T-cell (primary cell): ENCODE results near the gene TBC1D16. TPM values are rescaled to one million over a fixed set of nuclear protein-coding genes. Genes with fewer than 3 reads are reported as not detected.

ENCODE experiments used
- ATAC-seq, 4 experiments: fragments of 200-7000 bp in 3 of 4; fragments of 150-1000 bp in 1 of 4; cut with Tn5 transposase; replicated peaks in 1 of 4; 1 replicate in 3 of 4; 2 replicates in 1 of 4; pipeline ENCODE4 v1.10.0; 2021; ENCODE audit warnings: moderate library complexity in 3 of 4, mild to moderate bottlenecking in 2 of 4, moderate number of reproducible peaks in 1 of 4
- CTCF ChIA-PET, 2 donors: fragments of 300-600 bp; sonication (Branson Sonifier 250); formaldehyde crosslinking; loops; one replicate each; lab custom pipeline; 2022; ENCODE audit warnings: antibody characterized with exemption in 2 of 2; lab: Charles Lee
- POLR2A ChIA-PET, 2 donors: fragments of 300-600 bp; sonication (Branson Sonifier 250); formaldehyde crosslinking; loops; one replicate each; lab custom pipeline; 2022; ENCODE audit warnings: antibody characterized with exemption in 2 of 2; lab: Charles Lee
- DNase-seq, 35 experiments: peaks; one replicate each; pipeline versions ENCODE4 v3.0.0 to v3.0.0-alpha.2; 2013 to 2023
- H3K27ac ChIP-seq: one replicate; pipeline ENCODE4 v1.5.1; 2013; ENCODE audit warnings: low read length
- H3K27me3 ChIP-seq, 2 experiments: replicated peaks in 1 of 2; 1 replicate in 1 of 2; 2 replicates in 1 of 2; pipeline versions ENCODE4 v1.6.1 to v1.7.0; 2013; ENCODE audit warnings: low read length in 1 of 2, mixed read lengths in 1 of 2; ENCODE audit not compliant: control insufficient read depth in 2 of 2, insufficient read depth in 2 of 2; ENCODE audit errors: extremely low read depth in 1 of 2
- H3K36me3 ChIP-seq, 2 donors: 1 replicate in 1 of 2; 2 replicates in 1 of 2; pipeline versions ENCODE4 v1.6.1 to v1.7.0; 2013; ENCODE audit warnings: low read length in 1 of 2; ENCODE audit not compliant: control insufficient read depth in 2 of 2, insufficient read depth in 1 of 2; ENCODE audit errors: extremely low read depth in 1 of 2
- H3K4me1 ChIP-seq, 2 experiments: 1 replicate in 1 of 2; 2 replicates in 1 of 2; pipeline versions ENCODE4 v1.6.1 to v1.7.0; 2013; ENCODE audit warnings: low read length in 2 of 2, mixed read lengths in 1 of 2; ENCODE audit not compliant: insufficient read depth in 2 of 2, control insufficient read depth in 1 of 2; ENCODE audit errors: extremely low read depth in 1 of 2
- H3K4me3 ChIP-seq, 2 donors: 1 replicate in 1 of 2; 2 replicates in 1 of 2; pipeline versions ENCODE4 v1.5.1 to v1.7.0; 2013; ENCODE audit warnings: mild to moderate bottlenecking in 2 of 2, low read length in 1 of 2, moderate library complexity in 1 of 2; ENCODE audit not compliant: control insufficient read depth in 1 of 2; ENCODE audit errors: extremely low read depth in 1 of 2
- H3K9me3 ChIP-seq: 2 replicates; pipeline ENCODE4 v1.7.0; 2013
- H3K27ac Mint-ChIP-seq, 2 donors: one replicate each; pipeline ENCODE4 v1.8.0; 2020 to 2021; ENCODE audit warnings: mild to moderate bottlenecking in 2 of 2, mixed read lengths in 2 of 2
- H3K27me3 Mint-ChIP-seq, 2 donors: one replicate each; pipeline ENCODE4 v1.8.0; 2021 to 2022; ENCODE audit warnings: mixed read lengths in 2 of 2
- H3K36me3 Mint-ChIP-seq: one replicate; pipeline ENCODE4 v1.8.0; 2021; ENCODE audit warnings: mixed read lengths
- H3K4me1 Mint-ChIP-seq, 3 donors: one replicate each; pipeline ENCODE4 v1.8.0; 2020 to 2022; ENCODE audit warnings: mixed read lengths in 3 of 3, mild to moderate bottlenecking in 1 of 3
- H3K4me3 Mint-ChIP-seq, 3 donors: one replicate each; pipeline ENCODE4 v1.8.0; 2020 to 2022; ENCODE audit warnings: mild to moderate bottlenecking in 3 of 3, mixed read lengths in 3 of 3, moderate library complexity in 3 of 3
- H3K9me3 Mint-ChIP-seq, 3 donors: one replicate each; pipeline ENCODE4 v1.8.0; 2020 to 2022; ENCODE audit warnings: mixed read lengths in 3 of 3
- WGBS: methylation state at CpG from one replicate; pipeline ENCODE4 v1.1.5; 2013; ENCODE audit warnings: missing lambda C conversion rate; ENCODE audit not compliant: insufficient coverage; 5-methylcytosine and 5-hydroxymethylcytosine counted together
- total RNA-seq, 35 experiments: library from RNA in 6 of 35; stranded (reverse) in 6 of 35; fragments of 120-200 nt in 1 of 35; gene quantifications; one replicate each; pipeline versions ENCODE4 v1.2.1 to v1.2.4 and lab custom pipeline; 2013 to 2026

Gene TBC1D16
- total RNA-seq, 5 donors from 2014 or later (not counting 1 experiment from before 2014, with no cell fraction given): 1.9 to 6.1 (median 3.4) TPM

DNA sequence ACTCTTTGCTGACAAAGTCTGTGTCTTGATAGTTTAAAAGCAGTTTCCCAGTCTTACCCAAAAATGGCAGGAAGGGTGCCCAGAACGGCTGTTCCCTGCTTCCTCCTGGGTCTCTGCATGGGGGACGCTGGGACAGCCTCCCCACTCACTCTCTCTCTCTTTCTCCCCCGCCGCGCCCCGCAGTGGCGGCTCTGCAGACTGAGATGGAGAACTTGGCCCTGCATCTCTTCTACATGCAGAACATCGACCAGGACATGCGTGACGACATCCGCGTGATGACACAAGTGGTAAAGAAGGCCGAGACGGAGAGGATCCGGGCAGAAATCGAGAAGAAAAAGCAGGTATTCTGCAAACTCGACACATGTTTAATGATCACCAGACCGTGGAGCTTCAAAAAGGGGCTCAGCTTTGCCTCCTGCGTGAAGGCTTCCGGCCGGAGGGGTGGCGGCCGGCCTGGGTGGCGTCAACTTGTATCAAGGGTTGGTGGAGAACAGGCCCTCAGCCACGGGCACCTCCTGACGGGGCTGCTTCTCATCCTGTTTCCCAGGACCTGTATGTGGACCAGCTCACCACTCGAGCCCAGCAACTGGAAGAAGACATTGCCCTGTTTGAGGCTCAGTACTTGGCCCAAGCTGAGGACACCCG lies 22.8 kb upstream of the TBC1D16 start:
- Mint-ChIP-seq H3K4me3 (no peak overlapping the region), H3K4me1 (no peaks in the 10 kb centered on the region), H3K9me3 (no peaks in the 10 kb centered on the region), H3K27ac (no peak overlapping the region), H3K27me3 (no peaks in the 10 kb centered on the region), H3K36me3 (no peaks in the 10 kb centered on the region)
- no peak for DNase-seq
- whole genome bisulfite sequencing: 89% methylated on average over 28 of the region's 28 CpGs
- ChIA-PET CTCF (no interaction called here), POLR2A (no interaction called here)
- peaks cover 0 to 16% of the 10 kb centered on the region in 2 experiments for H3K27me3 ChIP-seq
- no peaks in the 10 kb centered on the region for H3K9me3 ChIP-seq
- no peak overlapping the region for H3K4me3 ChIP-seq
- no peaks in the 10 kb centered on the region for H3K36me3 ChIP-seq
- no peak overlapping the region for H3K27ac ChIP-seq
- no peak for ATAC-seq
- no peaks in the 10 kb centered on the region for H3K4me1 ChIP-seq

DNA sequence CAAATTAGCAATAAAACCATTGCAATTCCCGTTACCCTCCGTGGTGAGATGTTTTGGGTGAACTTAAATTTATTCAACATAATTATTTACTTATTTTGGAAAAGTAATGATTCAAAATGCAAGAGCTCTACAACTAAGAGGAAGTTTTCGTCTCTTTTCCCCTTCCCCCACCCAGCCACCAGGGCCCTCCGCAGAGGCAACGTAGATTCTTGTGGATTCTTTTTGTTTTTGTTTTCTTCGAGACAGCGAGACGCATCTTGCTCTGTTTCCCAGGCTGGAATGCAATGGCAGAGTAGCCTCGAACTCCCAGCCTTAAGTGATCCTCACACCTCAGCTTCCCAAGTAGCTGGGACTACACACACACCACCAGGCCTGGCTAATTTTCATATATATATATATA lies 19.9 kb upstream of the TBC1D16 start:
- H3K4me1 Mint-ChIP-seq: no peaks in the 10 kb centered on the region
- ChIA-PET CTCF (no interaction called here), POLR2A (no interaction called here)
- H3K9me3 Mint-ChIP-seq: no peaks in the 10 kb centered on the region
- no peak for DNase-seq
- H3K27ac ChIP-seq: no peak overlapping the region
- no peaks in the 10 kb centered on the region for H3K36me3 ChIP-seq
- H3K27me3 ChIP-seq: peaks cover 0 to 15% of the 10 kb centered on the region in 2 experiments
- no peak overlapping the region for H3K4me3 ChIP-seq
- ATAC-seq: no peak
- H3K4me3 Mint-ChIP-seq: no peak overlapping the region
- H3K4me1 ChIP-seq: no peaks in the 10 kb centered on the region
- no peaks in the 10 kb centered on the region for H3K9me3 ChIP-seq
- no peaks in the 10 kb centered on the region for H3K27me3 Mint-ChIP-seq
- no CpG with 5 or more reads among the region's 9 CpGs for WGBS
- no peak overlapping the region for H3K27ac Mint-ChIP-seq
- H3K36me3 Mint-ChIP-seq: no peaks in the 10 kb centered on the region

DNA sequence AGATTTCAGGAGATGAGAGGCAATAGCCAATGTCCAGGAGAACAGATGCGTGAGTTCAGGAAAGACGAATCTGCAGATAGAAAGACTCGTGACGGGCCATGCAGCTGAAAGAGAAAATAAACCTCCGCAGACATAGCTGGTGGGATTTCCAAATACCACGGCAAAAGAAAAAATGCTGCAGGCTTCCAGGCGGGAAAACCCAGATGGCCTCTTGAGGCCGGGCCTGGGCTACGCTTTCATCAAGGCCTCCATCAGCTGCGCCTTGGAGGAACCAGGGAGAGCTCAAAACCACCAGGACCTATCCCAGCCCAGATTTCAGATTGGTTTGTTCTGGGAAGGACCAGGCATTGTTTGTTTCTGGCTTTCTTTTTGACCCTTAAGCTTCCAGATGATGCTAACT lies 17.4 kb upstream of the TBC1D16 start:
- Mint-ChIP-seq H3K27ac (no peak overlapping the region), H3K9me3 (no peaks in the 10 kb centered on the region), H3K27me3 (no peaks in the 10 kb centered on the region), H3K4me1 (no peaks in the 10 kb centered on the region), H3K4me3 (no peak overlapping the region), H3K36me3 (no peaks in the 10 kb centered on the region)
- CTCF ChIA-PET: no interaction called here
- ATAC-seq (no peak), DNase-seq (no peak)
- no peak overlapping the region for H3K27ac ChIP-seq
- POLR2A ChIA-PET: no interaction called here
- peaks cover 0 to 11% of the 10 kb centered on the region in 2 experiments for H3K27me3 ChIP-seq
- 91% methylated on average over 6 of the region's 10 CpGs for WGBS
- H3K4me3 ChIP-seq: no peak overlapping the region
- H3K36me3 ChIP-seq: no peaks in the 10 kb centered on the region
- no peaks in the 10 kb centered on the region for H3K9me3 ChIP-seq
- H3K4me1 ChIP-seq: no peaks in the 10 kb centered on the region

DNA sequence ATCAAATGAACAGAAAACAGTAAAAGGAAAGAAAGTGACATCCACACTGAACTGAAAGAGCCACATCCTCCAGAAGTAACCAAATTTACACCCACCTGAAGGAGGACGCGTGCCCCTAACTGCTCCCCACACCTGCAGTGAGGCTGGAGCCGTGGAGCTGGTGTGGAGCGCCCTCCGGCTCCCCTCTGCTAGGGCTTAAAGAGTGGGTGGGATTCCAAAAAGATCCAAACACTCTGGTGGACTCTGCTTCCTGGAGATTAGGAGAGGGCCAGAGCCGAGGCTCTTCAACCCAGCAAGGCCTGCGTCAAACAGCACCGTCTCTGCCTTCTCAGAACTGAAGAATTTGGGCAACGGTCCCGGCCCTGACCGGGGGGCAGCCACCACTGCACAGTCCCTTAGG lies 16.0 kb upstream of the TBC1D16 start:
- no peaks in the 10 kb centered on the region for H3K36me3 Mint-ChIP-seq

DNA sequence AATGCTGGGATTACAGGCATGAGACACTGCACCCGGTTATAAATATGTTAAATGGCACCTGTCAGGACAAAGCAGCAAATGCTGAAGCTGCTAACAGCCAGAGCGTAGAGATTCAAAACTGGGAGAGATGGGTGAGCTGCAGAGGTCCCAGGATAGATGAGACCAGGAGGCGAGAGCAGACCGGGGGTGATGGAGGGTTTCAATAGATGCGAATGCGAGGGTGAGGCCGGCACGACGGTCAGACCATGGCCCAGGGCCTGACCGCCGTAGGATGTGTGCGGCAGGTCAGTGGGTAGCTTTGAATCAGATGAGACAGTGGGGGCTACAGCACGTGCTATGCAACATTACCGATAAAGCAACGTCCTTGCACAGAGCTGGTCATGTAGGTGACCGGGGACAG lies 15.0 kb upstream of the TBC1D16 start:
- WGBS: 94% methylated on average over 15 of the region's 16 CpGs
- CTCF ChIA-PET: no interaction called here

More for the DNA sequence above, 16.0 kb upstream of the TBC1D16 start:
- no peaks in the 10 kb centered on the region for H3K4me1 Mint-ChIP-seq
- Histone ChIP-seq H3K4me1 (no peaks in the 10 kb centered on the region), H3K36me3 (no peaks in the 10 kb centered on the region), H3K27me3 (peaks cover 0 to 20% of the 10 kb centered on the region in 2 experiments), H3K9me3 (no peaks in the 10 kb centered on the region), H3K27ac (no peak overlapping the region), H3K4me3 (no peak overlapping the region)
- DNase-seq (no peak), ATAC-seq (no peak)
- H3K27ac Mint-ChIP-seq: no peak overlapping the region
- 78% methylated on average over 6 of the region's 11 CpGs for WGBS
- no peak overlapping the region for H3K4me3 Mint-ChIP-seq
- CTCF ChIA-PET: no interaction called here
- POLR2A ChIA-PET: no interaction called here
- H3K27me3 Mint-ChIP-seq: no peaks in the 10 kb centered on the region
- H3K9me3 Mint-ChIP-seq: no peaks in the 10 kb centered on the region

DNA sequence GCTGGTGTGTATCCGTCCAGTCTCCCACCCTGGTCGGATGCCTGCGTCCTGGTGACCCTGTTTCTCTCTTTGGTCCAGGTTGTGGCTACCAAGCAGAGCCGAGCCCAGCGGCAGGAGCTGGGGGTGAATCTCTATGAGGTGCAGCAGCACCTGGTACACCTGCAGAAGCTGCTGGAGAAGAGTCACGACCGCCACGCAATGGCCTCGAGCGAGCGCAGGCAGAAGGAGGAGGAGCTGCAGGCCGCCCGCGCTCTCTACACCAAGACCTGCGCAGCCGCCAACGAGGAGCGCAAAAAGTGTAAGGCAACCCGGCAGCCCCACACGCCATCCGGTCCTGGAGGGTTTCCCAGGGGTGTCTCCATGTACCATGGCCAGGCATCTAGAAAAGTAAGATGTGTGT lies 14.3 kb upstream of the TBC1D16 start:
- H3K27ac Mint-ChIP-seq: no peak overlapping the region
- Histone ChIP-seq H3K4me3 (no peak overlapping the region), H3K36me3 (no peaks in the 10 kb centered on the region), H3K4me1 (no peaks in the 10 kb centered on the region), H3K27ac (no peak overlapping the region), H3K27me3 (peaks cover 0 to 24% of the 10 kb centered on the region in 2 experiments), H3K9me3 (no peaks in the 10 kb centered on the region)
- H3K9me3 Mint-ChIP-seq: no peaks in the 10 kb centered on the region
- POLR2A ChIA-PET: no interaction called here
- ATAC-seq: no peak
- CTCF ChIA-PET: no interaction called here
- no peaks in the 10 kb centered on the region for H3K36me3 Mint-ChIP-seq
- H3K27me3 Mint-ChIP-seq: no peaks in the 10 kb centered on the region
- no peaks in the 10 kb centered on the region for H3K4me1 Mint-ChIP-seq
- WGBS: 91% methylated on average over 17 of the region's 21 CpGs
- no peak overlapping the region for H3K4me3 Mint-ChIP-seq
- no peak for DNase-seq

More for the DNA sequence above, 15.0 kb upstream of the TBC1D16 start:
- Mint-ChIP-seq H3K36me3 (no peaks in the 10 kb centered on the region), H3K9me3 (no peaks in the 10 kb centered on the region), H3K4me3 (no peak overlapping the region), H3K4me1 (no peaks in the 10 kb centered on the region), H3K27me3 (no peaks in the 10 kb centered on the region), H3K27ac (no peak overlapping the region)
- DNase-seq: no peak
- Histone ChIP-seq H3K9me3 (no peaks in the 10 kb centered on the region), H3K27ac (no peak overlapping the region), H3K27me3 (peaks cover 0 to 24% of the 10 kb centered on the region in 2 experiments), H3K36me3 (no peaks in the 10 kb centered on the region), H3K4me1 (no peaks in the 10 kb centered on the region), H3K4me3 (no peak overlapping the region)
- no peak for ATAC-seq
- POLR2A ChIA-PET: no interaction called here

DNA sequence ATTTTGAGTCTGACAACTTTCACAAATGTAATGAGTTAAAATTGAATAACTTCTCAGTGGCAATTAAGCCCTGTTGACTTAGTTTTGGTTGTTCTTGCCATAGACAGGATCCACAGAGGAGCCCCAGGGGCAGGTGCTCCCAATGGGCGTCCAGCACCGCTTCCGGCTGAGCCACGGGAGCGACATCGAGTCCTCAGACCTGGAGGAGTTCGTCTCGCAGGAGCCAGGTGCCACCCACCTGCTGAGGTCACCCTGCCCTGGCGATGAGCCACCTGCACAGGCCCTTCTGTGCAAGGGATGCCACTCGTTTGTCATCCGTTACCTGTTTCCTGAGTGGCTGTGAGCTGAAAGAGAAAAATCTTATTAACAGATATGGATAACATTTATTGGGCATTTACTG lies 11.5 kb upstream of the TBC1D16 start:
- Mint-ChIP-seq H3K27ac (no peak overlapping the region), H3K4me3 (no peak overlapping the region), H3K4me1 (no peaks in the 10 kb centered on the region), H3K9me3 (no peaks in the 10 kb centered on the region), H3K27me3 (no peaks in the 10 kb centered on the region), H3K36me3 (no peaks in the 10 kb centered on the region)
- H3K4me1 ChIP-seq: no peaks in the 10 kb centered on the region
- ChIA-PET POLR2A (no interaction called here), CTCF (no interaction called here)
- DNase-seq (no peak), ATAC-seq (no peak)
- H3K4me3 ChIP-seq: no peak overlapping the region
- 84% methylated on average over 9 of the region's 11 CpGs for WGBS
- no peaks in the 10 kb centered on the region for H3K9me3 ChIP-seq
- no peak overlapping the region for H3K27ac ChIP-seq
- H3K27me3 ChIP-seq: peaks cover 0 to 27% of the 10 kb centered on the region in 2 experiments
- H3K36me3 ChIP-seq: no peaks in the 10 kb centered on the region
